Breast epithelium (tissue), 3 donors: ENCODE measurements around the gene PRPF19.

Source experiments
- CTCF ChIP-seq, 3 donors: fragments of 450-650 bp; IDR thresholded peaks; one replicate each; pipeline ENCODE4 v1.5.1; 2016 to 2017; ENCODE audit warnings: antibody characterized with exemption in 3 of 3, mild to moderate bottlenecking in 3 of 3, moderate library complexity in 3 of 3
- POLR2A ChIP-seq: fragments of 450-650 bp; IDR thresholded peaks from one replicate; pipeline ENCODE4 v1.6.1; 2016; ENCODE audit warnings: antibody characterized with exemption, mild to moderate bottlenecking, moderate library complexity

- TF ChIP-seq POLR2A = no peak
- TF ChIP-seq CTCF (IDR thresholded peaks at IDR 0.05) = no peak
Observed at GRCh38 chr11:60879971-60880588, 26.3 kb downstream of the PRPF19 start.
